Karpas-422 (cell line): Measurements from ENCODE around the gene CTBP2. TPM values are rescaled to one million over a fixed set of nuclear protein-coding genes. Genes with fewer than 3 reads are reported as not detected.
"Not testable (repeated sequence)": the region's sequence is repeated elsewhere in the genome, so short reads cannot be mapped to it uniquely, and the experiment has no call there.

ENCODE experiments used
- DNase-seq: peaks from one replicate; pipeline ENCODE4 v3.0.0-alpha.2; 2015
- H2AFZ ChIP-seq: fragments of 200-600 bp; sonication (generic); 2 replicates; pipeline ENCODE4 v1.6.1; 2014; ENCODE audit warnings: antibody characterized with exemption, low read length, mixed read lengths
- H3K27ac ChIP-seq: fragments of 200-600 bp; sonication (generic); 2 replicates; pipeline ENCODE4 v1.5.1; 2014; ENCODE audit warnings: mild to moderate bottlenecking, low read length, moderate library complexity
- H3K27me3 ChIP-seq: fragments of 200-600 bp; sonication (generic); 2 replicates; pipeline ENCODE4 v1.6.1; 2014; ENCODE audit warnings: low read length, mixed read lengths
- H3K36me3 ChIP-seq: fragments of 200-600 bp; sonication (generic); 2 replicates; pipeline ENCODE4 v1.6.1; 2014; ENCODE audit warnings: low read length, mixed read lengths; ENCODE audit not compliant: insufficient read depth
- H3K4me1 ChIP-seq: fragments of 200-600 bp; sonication (generic); 2 replicates; pipeline ENCODE4 v1.6.1; 2014; ENCODE audit warnings: mild to moderate bottlenecking, low read length, mixed read lengths
- H3K4me2 ChIP-seq: fragments of 200-600 bp; sonication (generic); 2 replicates; pipeline ENCODE4 v1.6.1; 2014; ENCODE audit warnings: low read length, low read depth, mild to moderate bottlenecking; ENCODE audit not compliant: poor library complexity, severe bottlenecking
- H3K4me3 ChIP-seq: fragments of 200-600 bp; sonication (generic); 2 replicates; pipeline ENCODE4 v1.5.1; 2014; ENCODE audit warnings: mild to moderate bottlenecking, antibody characterized with exemption, low read length, mixed read lengths
- H3K79me2 ChIP-seq: fragments of 200-600 bp; sonication (generic); 2 replicates; pipeline ENCODE4 v1.6.1; 2014; ENCODE audit warnings: mild to moderate bottlenecking, low read length, mixed read lengths
- H3K9ac ChIP-seq: fragments of 200-600 bp; sonication (generic); 2 replicates; pipeline ENCODE4 v1.6.0; 2014; ENCODE audit warnings: low read length
- H3K9me2 ChIP-seq: fragments of 200-600 bp; sonication (generic), shearing (Covaris generic); replicated peaks from 2 replicates; pipeline ENCODE4 v1.6.0; 2014; ENCODE audit warnings: mild to moderate bottlenecking, low read length, moderate library complexity; ENCODE audit not compliant: insufficient read depth
- H3K9me3 ChIP-seq: fragments of 300-700, 200-600 bp; sonication (generic); 2 replicates; pipeline ENCODE4 v1.6.1; 2014; ENCODE audit warnings: low read length, mixed read lengths
- H4K20me1 ChIP-seq: fragments of 200-600 bp; sonication (generic); 2 replicates; pipeline ENCODE4 v1.6.1; 2014; ENCODE audit warnings: mild to moderate bottlenecking, antibody characterized with exemption, low read length, low read depth; ENCODE audit not compliant: insufficient read depth
- total RNA-seq: library from RNA; depleted of rRNA; stranded (reverse); fragments of >200 nt; shearing (Covaris generic); gene quantifications from 2 replicates; pipeline ENCODE4 v1.2.3, GENCODE V29; 2014; ENCODE audit warnings: low replicate concordance

CTBP2 gene
- total RNA-seq, 1 experiment from 2014 or later: 0.15 TPM

DNA sequence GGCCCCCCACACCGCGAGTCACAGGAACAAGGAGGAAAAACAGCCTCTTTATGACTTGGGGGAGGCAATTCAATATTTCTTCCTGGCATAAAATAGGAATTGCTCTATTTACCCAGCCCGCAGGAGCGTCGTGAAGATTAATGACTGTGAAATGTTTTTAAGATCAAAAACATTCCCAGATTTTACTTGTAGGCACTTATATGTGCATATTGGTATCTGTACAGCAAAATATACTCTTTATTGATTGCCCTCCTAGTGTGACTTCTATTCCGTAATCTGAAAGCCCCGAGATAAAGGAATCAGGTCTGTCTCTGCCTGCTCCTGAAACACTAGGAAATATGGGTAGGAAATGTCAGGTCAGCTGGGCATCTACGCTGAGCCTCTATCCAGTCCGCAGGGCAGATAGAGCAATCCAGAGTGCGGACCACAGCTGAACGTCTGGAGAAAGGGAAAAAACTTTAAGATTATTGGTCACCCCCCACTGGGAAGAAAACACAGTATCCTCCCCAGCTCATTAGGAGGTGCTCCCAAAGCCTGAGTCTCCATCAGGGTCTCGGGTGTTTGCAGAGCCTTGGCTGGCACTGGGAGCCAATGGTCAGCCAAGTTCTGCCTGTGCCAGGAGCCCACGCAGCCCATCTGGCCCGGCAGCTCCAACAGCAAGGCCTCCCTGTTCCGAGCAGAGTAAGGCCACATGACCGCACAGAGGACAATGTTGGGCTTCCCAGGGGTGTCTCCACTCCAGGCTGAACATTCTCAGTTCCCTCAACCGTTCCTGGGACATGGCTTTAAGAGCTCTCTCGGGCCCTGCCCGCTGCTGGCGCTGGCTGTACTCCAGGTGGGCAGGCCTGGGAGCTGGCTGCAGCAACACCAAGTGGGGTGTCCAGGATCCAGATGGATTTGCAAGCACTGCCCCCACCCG is 7.7 kb downstream of the CTBP2 start:
- no peaks in the 10 kb centered on the region for H3K36me3 ChIP-seq
- no peaks in the 10 kb centered on the region for H3K9me2 ChIP-seq
- no peak overlapping the region for H3K27ac ChIP-seq
- H3K9ac ChIP-seq: no peak overlapping the region
- DNase-seq: no peak
- H3K79me2 ChIP-seq: no peaks in the 10 kb centered on the region
- no peaks in the 10 kb centered on the region for H3K27me3 ChIP-seq
- no peak overlapping the region for H3K4me3 ChIP-seq
- no peaks in the 10 kb centered on the region for H4K20me1 ChIP-seq
- H3K4me2 ChIP-seq: no peak overlapping the region
- H3K4me1 ChIP-seq: no peaks in the 10 kb centered on the region
- H3K9me3 ChIP-seq: no peaks in the 10 kb centered on the region
- H2AFZ ChIP-seq: no peak overlapping the region

GRCh38 chr10:125151553-125152449 is 8.6 kb downstream of the CTBP2 start:
- Histone ChIP-seq H3K36me3 (no peaks in the 10 kb centered on the region), H3K27me3 (no peaks in the 10 kb centered on the region), H2AFZ (no peak overlapping the region), H3K27ac (no peak overlapping the region), H3K9me2 (no peaks in the 10 kb centered on the region), H3K4me1 (no peaks in the 10 kb centered on the region), H4K20me1 (no peaks in the 10 kb centered on the region), H3K9me3 (no peaks in the 10 kb centered on the region), H3K79me2 (no peaks in the 10 kb centered on the region), H3K4me2 (no peak overlapping the region), H3K9ac (no peak overlapping the region), H3K4me3 (no peak overlapping the region)
- DNase-seq: no peak

- Histone ChIP-seq H2AFZ (no peak overlapping the region), H3K9me3 (no peaks in the 10 kb centered on the region), H3K27me3 (no peaks in the 10 kb centered on the region), H3K79me2 (no peaks in the 10 kb centered on the region), H3K9me2 (no peaks in the 10 kb centered on the region), H3K4me3 (no peak overlapping the region), H3K27ac (no peak overlapping the region), H3K36me3 (no peaks in the 10 kb centered on the region), H3K4me2 (no peak overlapping the region), H3K4me1 (no peaks in the 10 kb centered on the region), H4K20me1 (no peaks in the 10 kb centered on the region), H3K9ac (no peak overlapping the region)
- no peak for DNase-seq
Observed at GRCh38 chr10:125151170-125151552, 9.2 kb downstream of the CTBP2 start.

GRCh38 chr10:125150376-125151083 is 9.8 kb downstream of the CTBP2 start:
- H3K36me3 ChIP-seq, H3K79me2 ChIP-seq, H3K9ac ChIP-seq, H3K4me1 ChIP-seq, H2AFZ ChIP-seq, H3K27me3 ChIP-seq, H3K27ac ChIP-seq, H3K9me3 ChIP-seq, DNase-seq, H3K4me3 ChIP-seq, H4K20me1 ChIP-seq, H3K4me2 ChIP-seq, H3K9me2 ChIP-seq: not testable (repeated sequence)

GRCh38 chr10:125149680-125150047 is 10.7 kb downstream of the CTBP2 start:
- Histone ChIP-seq H3K27ac (no peak overlapping the region), H3K9me3 (no peaks in the 10 kb centered on the region), H3K4me2 (no peak overlapping the region), H3K79me2 (no peaks in the 10 kb centered on the region), H2AFZ (no peak overlapping the region), H3K4me1 (no peaks in the 10 kb centered on the region), H3K4me3 (no peak overlapping the region), H4K20me1 (no peaks in the 10 kb centered on the region), H3K9me2 (no peaks in the 10 kb centered on the region), H3K9ac (no peak overlapping the region), H3K36me3 (no peaks in the 10 kb centered on the region), H3K27me3 (no peaks in the 10 kb centered on the region)
- no peak for DNase-seq

- Histone ChIP-seq H3K9me3 (no peaks in the 10 kb centered on the region), H3K27ac (no peak overlapping the region), H3K4me3 (no peak overlapping the region), H3K4me2 (no peak overlapping the region), H3K9me2 (no peaks in the 10 kb centered on the region), H2AFZ (no peak overlapping the region), H3K27me3 (no peaks in the 10 kb centered on the region), H4K20me1 (no peaks in the 10 kb centered on the region), H3K4me1 (no peaks in the 10 kb centered on the region), H3K9ac (no peak overlapping the region), H3K79me2 (no peaks in the 10 kb centered on the region), H3K36me3 (no peaks in the 10 kb centered on the region)
- DNase-seq: no peak
Observed at GRCh38 chr10:125149036-125149679, 11.2 kb downstream of the CTBP2 start.

DNA sequence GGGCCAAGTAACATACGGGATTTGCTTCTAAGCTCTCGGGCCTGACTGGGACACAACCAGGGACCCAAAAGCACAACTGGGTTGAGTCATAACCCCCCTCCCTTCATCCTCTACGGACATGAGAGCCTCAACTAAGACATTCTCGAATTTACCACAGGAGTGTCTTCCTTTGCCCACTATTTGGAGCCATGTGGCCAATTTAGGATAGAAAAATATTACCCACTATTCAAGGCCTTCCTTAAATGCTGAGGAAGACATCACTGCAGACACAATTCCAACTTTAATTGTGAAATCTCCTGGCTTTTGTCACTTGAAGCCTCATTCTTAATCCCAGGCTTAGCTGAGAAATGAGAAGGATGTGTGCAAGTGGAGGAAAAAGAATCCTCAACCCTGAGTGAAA is 11.8 kb downstream of the CTBP2 start:
- Histone ChIP-seq H3K27ac (no peak overlapping the region), H3K9me2 (no peaks in the 10 kb centered on the region), H2AFZ (no peak overlapping the region), H3K79me2 (no peaks in the 10 kb centered on the region), H3K36me3 (no peaks in the 10 kb centered on the region), H4K20me1 (no peaks in the 10 kb centered on the region), H3K9ac (no peak overlapping the region), H3K27me3 (no peaks in the 10 kb centered on the region), H3K4me3 (no peak overlapping the region), H3K9me3 (no peaks in the 10 kb centered on the region), H3K4me1 (no peaks in the 10 kb centered on the region), H3K4me2 (no peak overlapping the region)
- no peak for DNase-seq
